Brain microvascular endothelial cell (primary cell): ENCODE results near the gene TBC1D7.

Experiments used
- DNase-seq: peaks from one replicate; pipeline ENCODE4 v3.0.0-alpha.2; 2020
- H3K27ac ChIP-seq: fragments of 250-450 bp; sonication (Bioruptor Pico); 2 replicates; pipeline ENCODE4 v1.5.1; 2020; ENCODE audit warnings: mild to moderate bottlenecking, moderate library complexity
- H3K27me3 ChIP-seq: fragments of 250-450 bp; sonication (Bioruptor Pico); replicated peaks from 2 replicates; pipeline ENCODE4 v1.5.1; 2020; ENCODE audit warnings: mild to moderate bottlenecking
- H3K36me3 ChIP-seq: fragments of 250-450 bp; sonication (Bioruptor Pico); replicated peaks from 2 replicates; pipeline ENCODE4 v1.5.1; 2020; ENCODE audit warnings: mild to moderate bottlenecking
- H3K4me3 ChIP-seq: 2 replicates; pipeline ENCODE4 v1.5.1; 2011; ENCODE audit warnings: low read depth, mild to moderate bottlenecking, control low read depth, low read length, moderate library complexity
- in situ Hi-C: cut with HindIII; loops from 2 replicates; pipeline ENCODE4 v1.10.0; 2017; ENCODE audit warnings: low sequenced_read_pairs, low pct_ligation_motif_present
- TF ChIP-seq, protein P1 (sequence below): IDR thresholded peaks from 2 replicates; pipeline ENCODE4 v1.5.1; 2011; ENCODE audit warnings: low read depth, mild to moderate bottlenecking, moderate library complexity, low read length, control low read depth, inconsistent platforms; ENCODE audit errors: missing control alignments

The TBC1D7 gene

DNA sequence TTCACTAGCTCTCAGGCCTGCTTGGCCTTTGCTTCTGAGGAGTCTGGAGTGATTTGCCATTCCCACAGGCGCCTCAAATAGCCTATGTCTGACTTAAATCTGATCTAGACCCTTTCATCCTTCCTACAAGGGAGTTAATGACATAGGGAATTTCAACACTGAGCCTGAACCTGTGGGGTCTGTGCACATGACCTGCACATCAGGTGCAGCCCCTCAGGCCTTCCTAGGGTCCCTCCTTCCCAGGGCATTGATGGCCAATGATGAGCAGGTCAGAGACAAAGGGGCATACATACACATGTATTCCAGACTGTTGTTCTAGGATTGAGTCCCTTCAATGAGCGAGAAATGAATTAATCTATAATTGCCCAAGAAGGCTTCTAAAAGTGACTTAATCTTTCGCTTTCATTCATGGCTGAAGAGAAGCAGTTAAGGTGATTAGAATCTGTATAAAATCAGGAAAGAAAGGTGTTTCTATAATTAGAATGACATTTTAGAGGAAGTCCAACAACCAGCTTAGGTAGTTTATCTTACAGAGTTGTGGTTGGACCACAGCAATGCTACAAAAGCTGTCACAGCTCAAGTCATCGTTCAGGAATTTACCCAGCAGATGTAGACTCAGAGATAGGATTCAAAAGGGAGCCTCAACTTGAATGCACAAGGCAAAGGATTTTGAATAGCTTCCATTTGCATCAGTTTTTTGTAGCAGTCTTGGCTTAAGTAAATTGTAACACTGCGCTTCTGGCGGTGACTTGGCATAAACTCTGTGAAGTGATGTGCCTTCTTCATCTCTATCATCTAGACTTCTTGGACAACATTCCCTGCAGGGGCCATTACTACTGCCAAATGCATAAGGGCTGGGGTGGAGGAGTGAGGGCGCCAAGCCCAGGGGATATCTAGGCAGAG, 27.0 kb upstream of the TBC1D7 start:
- DNase-seq = peak; percentile 94
- Histone ChIP-seq H3K4me3 (no peak overlapping the region), H3K27ac (peak overlapping the region; percentile 52), H3K36me3 (no peaks in the 10 kb centered on the region), H3K27me3 (no peaks in the 10 kb centered on the region)
- in situ Hi-C loops = no loop called here
- TF ChIP-seq, protein P1, sequence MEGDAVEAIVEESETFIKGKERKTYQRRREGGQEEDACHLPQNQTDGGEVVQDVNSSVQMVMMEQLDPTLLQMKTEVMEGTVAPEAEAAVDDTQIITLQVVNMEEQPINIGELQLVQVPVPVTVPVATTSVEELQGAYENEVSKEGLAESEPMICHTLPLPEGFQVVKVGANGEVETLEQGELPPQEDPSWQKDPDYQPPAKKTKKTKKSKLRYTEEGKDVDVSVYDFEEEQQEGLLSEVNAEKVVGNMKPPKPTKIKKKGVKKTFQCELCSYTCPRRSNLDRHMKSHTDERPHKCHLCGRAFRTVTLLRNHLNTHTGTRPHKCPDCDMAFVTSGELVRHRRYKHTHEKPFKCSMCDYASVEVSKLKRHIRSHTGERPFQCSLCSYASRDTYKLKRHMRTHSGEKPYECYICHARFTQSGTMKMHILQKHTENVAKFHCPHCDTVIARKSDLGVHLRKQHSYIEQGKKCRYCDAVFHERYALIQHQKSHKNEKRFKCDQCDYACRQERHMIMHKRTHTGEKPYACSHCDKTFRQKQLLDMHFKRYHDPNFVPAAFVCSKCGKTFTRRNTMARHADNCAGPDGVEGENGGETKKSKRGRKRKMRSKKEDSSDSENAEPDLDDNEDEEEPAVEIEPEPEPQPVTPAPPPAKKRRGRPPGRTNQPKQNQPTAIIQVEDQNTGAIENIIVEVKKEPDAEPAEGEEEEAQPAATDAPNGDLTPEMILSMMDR = no peak

DNA sequence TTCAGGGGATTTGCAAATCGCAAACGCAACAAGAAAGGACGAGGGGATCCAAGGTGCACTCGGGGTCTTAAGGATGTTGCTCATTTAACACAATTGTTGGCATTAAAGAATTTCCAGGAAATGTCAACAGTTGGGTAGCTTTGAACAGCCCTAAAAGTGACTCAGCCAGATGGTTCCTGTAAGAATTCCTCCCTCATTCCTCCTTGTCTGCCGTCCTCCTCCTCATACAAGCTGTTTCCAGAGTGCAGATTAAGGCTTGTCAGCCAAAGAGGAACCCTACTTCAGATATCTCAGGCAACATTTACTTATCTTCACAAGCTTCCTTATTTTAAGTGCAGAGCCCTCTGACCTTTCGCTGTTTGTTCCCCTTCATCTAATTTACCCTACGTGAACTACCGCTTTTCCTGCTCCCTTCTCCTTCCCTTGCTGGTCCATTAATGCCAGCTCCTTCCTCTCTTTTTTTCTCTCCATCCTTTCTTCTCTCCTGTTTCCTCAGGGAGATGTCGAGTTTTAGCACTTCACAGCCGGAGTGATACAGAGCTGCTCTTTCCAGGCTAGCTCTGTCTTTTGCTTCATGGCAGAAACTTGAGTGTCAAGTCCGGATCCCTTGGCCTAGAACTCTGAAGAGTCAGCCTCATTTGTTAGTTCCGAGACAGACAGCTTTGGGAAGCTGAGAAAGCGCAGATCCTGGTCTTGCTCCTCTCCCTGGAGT, 26.1 kb upstream of the TBC1D7 start:
- TF ChIP-seq, protein P1 = no peak
- DNase-seq = peak; percentile 58
- Histone ChIP-seq H3K27me3 (no peaks in the 10 kb centered on the region), H3K27ac (no peak overlapping the region), H3K36me3 (no peaks in the 10 kb centered on the region), H3K4me3 (no peak overlapping the region)
- in situ Hi-C loops = no loop called here

DNA sequence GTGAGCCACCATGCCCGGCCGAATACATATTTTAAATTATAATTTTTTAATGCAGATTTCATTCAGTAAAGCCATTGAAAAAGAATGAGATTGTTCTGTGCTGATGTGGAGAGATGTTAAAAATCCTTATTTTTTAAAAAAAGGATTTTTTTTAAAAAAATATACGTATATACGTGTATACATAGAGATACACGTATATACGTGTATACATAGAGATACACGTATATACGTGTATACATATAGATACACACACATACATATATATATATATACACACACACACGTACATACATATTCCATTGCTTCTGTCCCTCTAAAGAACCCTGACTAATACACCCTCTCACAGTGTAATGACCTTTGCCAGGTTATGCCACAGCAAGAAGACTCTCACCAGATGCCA, 23.8 kb upstream of the TBC1D7 start:
- Histone ChIP-seq H3K36me3 (no peaks in the 10 kb centered on the region), H3K27ac (no peak overlapping the region), H3K27me3 (no peaks in the 10 kb centered on the region), H3K4me3 (no peak overlapping the region)
- TF ChIP-seq, protein P1 = no peak
- DNase-seq = no peak
- in situ Hi-C loops = no loop called here

DNA sequence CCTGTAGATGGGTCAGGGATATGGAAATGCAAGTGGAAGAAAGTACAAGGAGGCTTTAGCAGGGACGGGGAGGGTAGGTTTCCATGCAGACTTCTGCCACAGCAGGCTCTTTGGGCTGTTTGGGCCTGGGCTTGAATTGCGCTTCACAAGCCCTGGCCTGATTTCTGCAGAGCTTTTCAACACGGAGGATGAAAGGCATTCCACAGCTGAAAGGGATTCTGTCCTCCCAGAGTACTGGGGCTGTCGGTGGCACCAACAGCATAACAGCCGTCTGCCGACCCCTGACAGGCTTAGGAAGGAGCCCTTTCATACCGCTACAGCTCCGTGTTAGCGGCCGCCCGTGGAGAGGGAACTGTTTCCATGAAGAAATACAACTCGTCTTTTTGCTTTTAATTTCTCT, 22.9 kb upstream of the TBC1D7 start:
- H3K27me3 ChIP-seq = no peaks in the 10 kb centered on the region
- H3K27ac ChIP-seq = no peak overlapping the region
- TF ChIP-seq, protein P1 = no peak
- DNase-seq = no peak
- in situ Hi-C loops = no loop called here
- H3K4me3 ChIP-seq = no peak overlapping the region
- H3K36me3 ChIP-seq = no peaks in the 10 kb centered on the region

DNA sequence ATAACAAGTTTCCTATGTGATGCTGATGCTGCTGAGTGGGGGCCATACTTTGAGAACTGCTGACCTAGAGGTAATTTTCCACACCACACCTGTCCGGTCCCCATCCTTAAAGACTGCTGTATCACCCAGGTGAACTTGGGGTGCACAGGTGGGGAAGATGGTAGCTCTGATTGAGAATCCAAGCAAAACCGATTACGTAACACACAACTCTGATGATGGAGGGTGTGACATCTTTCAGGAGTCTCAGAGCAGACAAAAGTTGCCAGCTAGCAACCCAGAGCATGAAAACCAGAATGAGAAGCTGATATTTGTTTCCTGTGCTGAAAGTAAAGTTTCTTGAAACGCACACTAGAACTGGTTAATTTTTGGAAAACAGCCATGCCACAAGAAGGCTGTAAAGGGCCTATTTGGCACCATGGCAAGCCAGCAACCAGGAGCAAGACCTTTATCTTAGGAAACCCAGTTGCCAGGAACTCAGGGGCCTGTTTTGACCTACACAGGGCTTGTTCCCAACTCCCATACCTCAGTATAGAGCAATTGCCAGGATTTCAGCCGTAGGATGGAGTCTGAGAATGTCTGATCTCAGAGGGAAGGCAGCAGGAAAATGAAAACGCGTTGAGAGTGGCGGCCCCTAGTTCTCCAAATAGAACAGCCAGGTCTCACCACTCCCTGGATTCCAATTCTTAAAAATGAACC, 21.6 kb upstream of the TBC1D7 start:
- TF ChIP-seq, protein P1 = no peak
- no peak overlapping the region for H3K4me3 ChIP-seq
- in situ Hi-C loops = no loop called here
- no peak overlapping the region for H3K27ac ChIP-seq
- no peaks in the 10 kb centered on the region for H3K27me3 ChIP-seq
- H3K36me3 ChIP-seq = no peaks in the 10 kb centered on the region
- no peak for DNase-seq
